Measurements from ENCODE around the gene PPARD. TPM values are rescaled to one million over a fixed set of nuclear protein-coding genes. Genes with fewer than 3 reads are reported as not detected.

The PPARD gene
- 11.6 and 13.1 TPM in 2 replicates for total RNA-seq

DNA sequence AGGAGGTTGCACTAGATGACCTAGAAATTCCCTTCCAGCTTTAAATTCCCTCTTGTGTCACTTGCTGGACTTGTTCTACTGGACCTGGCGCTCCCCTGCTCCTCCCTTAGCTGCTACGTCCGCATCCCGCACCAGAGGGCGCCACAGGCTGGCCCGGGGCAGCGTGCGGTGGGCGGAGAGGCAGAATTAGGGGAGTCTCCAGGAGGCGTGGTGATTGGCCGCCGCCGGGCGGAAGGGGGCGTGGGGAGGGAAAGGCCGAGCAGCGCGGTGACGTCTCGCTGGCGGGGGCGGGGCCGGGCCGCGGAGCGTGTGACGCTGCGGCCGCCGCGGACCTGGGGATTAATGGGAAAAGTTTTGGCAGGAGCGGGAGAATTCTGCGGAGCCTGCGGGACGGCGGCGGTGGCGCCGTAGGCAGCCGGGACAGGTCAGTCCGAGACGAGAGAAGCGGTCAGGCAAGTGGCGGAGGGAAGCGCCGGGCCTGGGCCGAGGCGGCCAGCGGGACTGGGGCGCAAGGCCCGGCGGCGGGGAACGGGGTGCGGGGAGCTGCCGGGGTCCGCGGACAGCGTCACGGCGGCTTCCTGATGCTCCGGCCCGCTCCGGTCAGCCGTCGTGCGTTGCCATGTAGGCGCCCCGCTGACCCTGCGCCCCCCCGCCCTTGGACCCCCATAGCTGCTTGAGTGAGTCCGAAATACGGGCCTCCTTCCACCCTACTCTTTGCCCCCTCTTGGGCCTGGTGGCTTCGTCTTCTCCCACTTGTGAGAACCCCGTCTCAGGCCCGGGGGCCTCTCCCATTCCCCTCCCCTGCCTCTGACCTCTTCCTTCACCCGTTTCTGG, at the start of gene PPARD:
PPARD (plus strand) TSS at position 301 of the 834 bp plus-strand sequence. CDS start 68,530 bp downstream, outside the sequence.

DNA sequence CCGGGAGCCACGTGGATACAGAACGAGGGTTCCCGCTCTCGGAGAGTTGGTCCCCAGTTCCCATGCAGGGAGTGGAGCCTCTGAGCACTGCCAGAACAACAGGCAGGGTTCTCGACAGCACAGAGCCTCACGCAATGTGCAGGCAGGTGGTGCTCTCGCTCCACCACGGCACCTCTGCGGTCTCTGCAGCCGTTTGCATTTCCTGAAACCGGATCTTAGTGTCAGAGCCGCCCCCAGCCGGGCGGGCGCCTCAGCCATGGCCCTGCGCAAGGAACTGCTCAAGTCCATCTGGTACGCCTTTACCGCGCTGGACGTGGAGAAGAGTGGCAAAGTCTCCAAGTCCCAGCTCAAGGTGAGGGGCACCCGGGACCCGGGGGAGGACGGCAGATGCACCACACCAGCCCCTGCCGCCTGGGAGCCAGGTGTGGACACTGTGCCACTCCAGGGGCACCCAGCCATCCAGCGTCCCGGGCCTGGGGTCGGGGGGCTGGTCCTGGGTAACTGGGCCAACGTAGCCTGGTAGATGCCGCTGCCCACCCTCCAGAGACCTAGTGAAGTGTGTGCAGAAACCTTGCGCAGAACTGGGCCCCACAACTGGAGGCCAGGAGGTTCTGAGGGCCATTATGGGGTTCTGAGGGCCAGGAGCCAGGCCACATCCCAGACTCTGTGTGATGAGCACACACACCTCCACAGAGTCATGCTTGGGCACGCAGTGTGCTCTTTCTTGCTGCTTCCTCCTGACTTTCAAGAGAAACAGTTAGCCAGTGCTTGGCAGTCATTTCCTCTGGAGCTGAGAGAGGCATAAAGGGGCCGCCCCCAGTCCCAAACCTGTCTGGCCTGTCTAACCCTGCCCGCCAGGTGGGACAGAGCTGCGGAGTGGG, 44.5 kb upstream of the PPARD start, which contains the start of gene DEF6:
DEF6 (plus strand) TSS at position 218 of the 881 bp plus-strand sequence; CDS start at position 257, 39 bp downstream.

GRCh38 chr6:35452183-35453090, 110.1 kb downstream of the PPARD start, which contains the start of gene FANCE:
Gene FANCE (plus strand): TSS chr6:35452338. CDS start chr6:35452546, 208 bp downstream.

GRCh38 chr6:35468181-35468979, 126.0 kb downstream of the PPARD start, which contains the start of gene RPL10A:
Gene RPL10A (plus strand): TSS chr6:35468401. CDS start chr6:35468435, 34 bp downstream.

Other genes starting within 250 kb of the PPARD start
- not detected in 2 replicates for gene TCP11, start 201.2 kb upstream of the PPARD start, total RNA-seq
- 0.32 and 2.0 TPM in 2 replicates for gene SCUBE3, start 128.6 kb upstream of the PPARD start, total RNA-seq
- 12.3 and 16.1 TPM in 2 replicates for gene ZNF76, start 82.8 kb upstream of the PPARD start, total RNA-seq
- gene DEF6, start 44.7 kb upstream of the PPARD start, total RNA-seq, result 1.1 TPM in 1 of 2 replicates, not detected in the other
- gene FANCE, start 109.8 kb downstream of the PPARD start, total RNA-seq, result 2.6 and 4.3 TPM in 2 replicates
- 1,496 and 1,677 TPM in 2 replicates for gene RPL10A, start 125.8 kb downstream of the PPARD start, total RNA-seq
- 12.5 and 13.0 TPM in 2 replicates for gene TEAD3, start 154.5 kb downstream of the PPARD start, total RNA-seq
- not detected in 2 replicates for gene TULP1, start 170.3 kb downstream of the PPARD start, total RNA-seq